ENCODE results near the gene MYO16.

DNA sequence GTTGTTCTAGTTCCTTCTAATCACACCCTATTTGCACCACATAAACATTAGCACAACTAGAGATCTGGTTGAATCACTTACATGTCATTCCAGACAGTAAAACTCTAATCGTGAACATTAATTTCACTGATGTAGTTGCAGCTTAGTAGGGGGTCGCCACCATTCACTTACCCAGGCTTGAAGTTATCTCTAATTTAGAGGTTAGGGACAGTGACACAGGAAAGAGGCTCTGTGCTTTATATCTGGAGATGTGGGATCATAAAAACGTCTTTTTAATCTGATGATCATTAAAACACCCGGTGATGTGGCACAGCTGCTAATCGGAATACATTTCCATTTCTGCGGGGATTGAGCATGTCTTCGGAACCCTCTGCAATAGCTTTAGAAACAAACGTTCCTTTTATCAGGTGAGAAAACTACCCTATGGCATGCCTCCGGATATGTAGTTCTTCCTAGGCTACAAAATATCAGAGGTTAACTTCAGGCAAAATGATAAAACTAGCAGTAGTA, 523.0 kb downstream of the MYO16 start:
- TF ChIP-seq, protein P1, sequence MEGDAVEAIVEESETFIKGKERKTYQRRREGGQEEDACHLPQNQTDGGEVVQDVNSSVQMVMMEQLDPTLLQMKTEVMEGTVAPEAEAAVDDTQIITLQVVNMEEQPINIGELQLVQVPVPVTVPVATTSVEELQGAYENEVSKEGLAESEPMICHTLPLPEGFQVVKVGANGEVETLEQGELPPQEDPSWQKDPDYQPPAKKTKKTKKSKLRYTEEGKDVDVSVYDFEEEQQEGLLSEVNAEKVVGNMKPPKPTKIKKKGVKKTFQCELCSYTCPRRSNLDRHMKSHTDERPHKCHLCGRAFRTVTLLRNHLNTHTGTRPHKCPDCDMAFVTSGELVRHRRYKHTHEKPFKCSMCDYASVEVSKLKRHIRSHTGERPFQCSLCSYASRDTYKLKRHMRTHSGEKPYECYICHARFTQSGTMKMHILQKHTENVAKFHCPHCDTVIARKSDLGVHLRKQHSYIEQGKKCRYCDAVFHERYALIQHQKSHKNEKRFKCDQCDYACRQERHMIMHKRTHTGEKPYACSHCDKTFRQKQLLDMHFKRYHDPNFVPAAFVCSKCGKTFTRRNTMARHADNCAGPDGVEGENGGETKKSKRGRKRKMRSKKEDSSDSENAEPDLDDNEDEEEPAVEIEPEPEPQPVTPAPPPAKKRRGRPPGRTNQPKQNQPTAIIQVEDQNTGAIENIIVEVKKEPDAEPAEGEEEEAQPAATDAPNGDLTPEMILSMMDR (IDR thresholded peaks at IDR 0.05): no peak
- TF ChIP-seq EP300 (IDR thresholded peaks at IDR 0.05) (no peak), POLR2A (IDR thresholded peaks at IDR 0.05) (no peak)

All from tibial nerve (tissue), 4 donors.